ENCODE data around the gene BIN1. TPM values are rescaled to one million over a fixed set of nuclear protein-coding genes. Genes with fewer than 3 reads are reported as not detected.
A peak's percentile ranks its signal among the peaks of the same experiment; 100 is the strongest.

The BIN1 gene
- polyA plus RNA-seq, 1 experiment, result 37.6 TPM

GRCh38 chr2:127083819-127084503, 23.0 kb downstream of the BIN1 start:
- CTCF ChIA-PET, result interaction anchor here (0.6 to 1.5 kb wide), 4 partner anchors 8 to 61 kb away, joined by 3 to 4 read pairs (median 3); no protein-coding TSS in a partner anchor
- Histone ChIP-seq H3K4me3 (ENCODE audit: low read depth, low read length) (no peak overlapping the region), H3K27me3 (ENCODE audit: control insufficient read depth, insufficient read depth, low read length) (no peaks in the 10 kb centered on the region), H3K36me3 (ENCODE audit: control insufficient read depth, insufficient read depth, low read length) (no peaks in the 10 kb centered on the region)
- DNase-seq (ENCODE audit: low read depth), result peak; percentile 92
- peak; percentile 21; the same call in 1 of the 2 replicates for TF ChIP-seq CTCF (IDR thresholded peaks at IDR 0.05; ENCODE audit: insufficient read depth, low read depth, low read length)
- POLR2A ChIA-PET, result no interaction called here

GRCh38 chr2:127082974-127083373, 24.0 kb downstream of the BIN1 start:
- Histone ChIP-seq H3K4me3 (ENCODE audit: low read depth, low read length) (no peak overlapping the region), H3K27me3 (ENCODE audit: control insufficient read depth, insufficient read depth, low read length) (no peaks in the 10 kb centered on the region), H3K36me3 (ENCODE audit: control insufficient read depth, insufficient read depth, low read length) (no peaks in the 10 kb centered on the region)
- no peak for DNase-seq (ENCODE audit: low read depth)
- ChIA-PET CTCF (interaction anchor here (1.0 kb wide), 1 partner anchor 26 kb away, joined by 3 read pairs; no protein-coding TSS in a partner anchor), POLR2A (no interaction called here)
- TF ChIP-seq CTCF (IDR thresholded peaks at IDR 0.05; ENCODE audit: insufficient read depth, low read depth, low read length), result no peak

- POLR2A ChIA-PET, result no interaction called here
- H3K36me3 ChIP-seq (ENCODE audit: control insufficient read depth, insufficient read depth, low read length), result no peaks in the 10 kb centered on the region
- CTCF ChIA-PET, result interaction anchor here (1.0 kb wide), 2 partner anchors 8 to 14 kb away, joined by 3 to 4 read pairs; no protein-coding TSS in a partner anchor
- no peak overlapping the region for H3K4me3 ChIP-seq (ENCODE audit: low read depth, low read length)
- TF ChIP-seq CTCF (IDR thresholded peaks at IDR 0.05; ENCODE audit: insufficient read depth, low read depth, low read length), result no peak
- no peak for DNase-seq (ENCODE audit: low read depth)
- H3K27me3 ChIP-seq (ENCODE audit: control insufficient read depth, insufficient read depth, low read length), result no peaks in the 10 kb centered on the region
These were observed 24.9 kb downstream of the BIN1 start for GRCh38 chr2:127081826-127082633.

GRCh38 chr2:127080938-127081755, 25.8 kb downstream of the BIN1 start:
- no peaks in the 10 kb centered on the region for H3K27me3 ChIP-seq (ENCODE audit: control insufficient read depth, insufficient read depth, low read length)
- no peak for TF ChIP-seq CTCF (IDR thresholded peaks at IDR 0.05; ENCODE audit: insufficient read depth, low read depth, low read length)
- CTCF ChIA-PET, result interaction anchor here (0.6 to 2.5 kb wide), 4 partner anchors 8 to 48 kb away, joined by 3 to 20 read pairs (median 3); no protein-coding TSS in a partner anchor
- DNase-seq (ENCODE audit: low read depth), result no peak
- H3K36me3 ChIP-seq (ENCODE audit: control insufficient read depth, insufficient read depth, low read length), result no peaks in the 10 kb centered on the region
- no peak overlapping the region for H3K4me3 ChIP-seq (ENCODE audit: low read depth, low read length)
- POLR2A ChIA-PET, result no interaction called here
